GM19455 (cell line): Measurements from ENCODE around the gene THAP9.

ENCODE experiments used
- ATAC-seq: cut with Tn5 transposase; IDR thresholded peaks from one replicate; pipeline ENCODE4 v1.9.1; 2021; ENCODE audit not compliant: unreplicated experiment

THAP9 gene

DNA sequence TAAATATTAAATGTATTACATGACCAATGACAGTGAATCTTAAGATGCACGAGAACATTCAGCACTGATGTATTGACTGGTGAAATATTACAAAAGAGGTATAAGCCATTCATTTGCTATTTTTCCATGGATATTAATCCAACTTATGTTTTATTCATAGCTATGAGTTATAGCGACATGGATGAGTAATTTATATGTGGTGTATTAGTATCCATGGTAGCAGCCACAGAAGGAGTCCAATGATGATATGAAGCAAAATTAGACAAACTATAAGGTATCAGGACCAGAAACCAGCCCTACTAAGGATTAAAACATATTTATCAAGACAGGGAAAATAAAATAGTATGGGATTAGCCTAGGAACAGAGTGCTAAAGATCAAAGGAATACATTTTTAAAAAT, 50.7 kb downstream of the THAP9 start:
- ATAC-seq: no peak

DNA sequence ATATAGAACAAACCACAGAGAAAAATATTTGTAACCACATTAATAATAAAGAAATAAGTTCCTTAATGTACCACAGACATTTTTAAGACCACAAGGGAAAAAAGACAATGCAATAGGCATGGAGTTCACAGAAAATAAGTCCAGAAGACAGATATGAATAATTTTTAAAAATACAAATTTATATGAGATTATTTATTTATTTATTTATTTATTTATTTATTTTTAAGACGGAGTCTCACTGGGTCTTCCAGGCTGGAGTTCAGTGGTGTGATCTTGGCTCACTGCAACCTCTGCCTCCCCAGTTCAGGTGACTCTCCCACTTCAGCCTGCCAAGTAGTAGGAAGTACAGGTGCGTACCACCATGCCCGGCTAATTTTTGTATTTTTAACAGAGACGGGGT, 53.7 kb downstream of the THAP9 start:
- ATAC-seq: no peak

DNA sequence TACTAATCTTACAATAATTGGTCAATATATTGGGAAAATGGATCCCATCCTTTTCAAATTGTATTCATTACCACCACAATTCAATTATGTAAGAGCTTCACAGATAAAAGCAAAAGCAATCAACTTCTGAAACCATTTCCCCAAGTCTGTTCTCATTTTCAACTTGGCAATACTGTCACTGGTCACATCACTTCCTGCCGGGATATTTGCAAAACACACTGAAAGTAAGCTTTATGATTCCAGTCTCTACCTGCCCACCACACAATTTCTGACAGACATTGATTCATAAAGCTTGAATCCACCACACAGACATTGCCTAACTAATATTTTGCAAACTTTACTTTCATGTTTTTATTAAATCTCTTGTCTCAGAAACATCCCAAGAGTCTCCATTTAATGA, 56.5 kb downstream of the THAP9 start:
- ATAC-seq: no peak

GRCh38 chr4:82965763-82966162, 65.2 kb downstream of the THAP9 start:
- no peak for ATAC-seq

DNA sequence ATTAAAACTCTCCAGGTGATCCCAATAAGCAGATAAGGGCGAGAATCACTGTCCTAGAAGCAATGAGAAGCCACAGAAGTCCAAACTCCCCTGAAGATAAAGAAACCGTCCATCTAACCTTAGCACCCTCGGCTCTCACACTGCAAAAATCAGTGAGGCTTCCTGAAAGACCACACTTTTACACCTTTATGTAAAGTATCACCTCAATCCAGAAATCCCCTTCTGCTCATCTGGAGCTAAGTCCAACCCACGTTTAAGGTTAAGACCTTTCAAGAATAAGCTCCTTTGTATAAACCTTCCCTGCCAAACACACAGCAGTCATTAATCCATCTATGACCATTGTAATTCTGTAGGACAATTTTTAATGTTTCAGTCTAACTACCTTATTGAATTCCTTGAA, 68.4 kb downstream of the THAP9 start:
- no peak for ATAC-seq

DNA sequence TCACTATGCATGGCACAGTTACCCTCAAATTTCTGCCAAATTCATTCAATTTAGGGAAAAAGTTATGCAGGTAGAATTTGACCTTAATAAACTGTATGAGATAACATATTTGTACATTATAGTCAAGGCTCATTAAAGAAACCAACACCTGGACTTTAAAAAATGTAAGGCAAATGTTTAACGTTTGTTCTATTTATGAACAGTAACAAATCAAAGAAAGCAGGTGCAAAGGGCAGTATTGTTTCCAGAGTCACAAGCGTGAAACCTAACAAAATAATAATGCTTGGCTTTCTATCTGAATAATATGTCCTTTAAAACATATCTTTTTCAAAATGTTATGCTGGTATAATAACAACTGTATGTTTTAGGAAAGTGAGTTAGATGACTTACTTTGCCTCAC, 68.9 kb downstream of the THAP9 start:
- no peak for ATAC-seq
